ENCODE data around the gene GHDC.
A peak's percentile ranks its signal among the peaks of the same experiment; 100 is the strongest.
"Not testable (repeated sequence)": the region's sequence is repeated elsewhere in the genome, so short reads cannot be mapped to it uniquely, and the experiment has no call there.

GHDC gene

GRCh38 chr17:42230225-42230624 lies 35.9 kb upstream of the GHDC start:
- peak overlapping the region; percentile 1 for H3K27ac ChIP-seq (ENCODE audit: insufficient read depth, low read length, poor library complexity, severe bottlenecking)
- no peak for DNase-seq
- no peaks in the 10 kb centered on the region for H3K4me1 ChIP-seq (ENCODE audit: control insufficient read depth, insufficient read depth, low read length, poor library complexity, severe bottlenecking)
- no peak overlapping the region for H3K4me3 ChIP-seq (ENCODE audit: insufficient read depth, low read depth, low read length, poor library complexity, severe bottlenecking)
- no peaks in the 10 kb centered on the region for H3K27me3 ChIP-seq (replicated peaks; ENCODE audit: control insufficient read depth, insufficient read depth, low read length, poor library complexity, severe bottlenecking)
- H3K36me3 ChIP-seq (ENCODE audit: control insufficient read depth, insufficient read depth, low read length) = peaks cover 4% of the 10 kb centered on the region
- no peaks in the 10 kb centered on the region for H3K9me3 ChIP-seq (ENCODE audit: control insufficient read depth, low read length)

- H3K36me3 ChIP-seq (ENCODE audit: control insufficient read depth, insufficient read depth, low read length) = peaks cover 21% of the 10 kb centered on the region
- no peaks in the 10 kb centered on the region for H3K4me1 ChIP-seq (ENCODE audit: control insufficient read depth, insufficient read depth, low read length, poor library complexity, severe bottlenecking)
- no peak overlapping the region for H3K4me3 ChIP-seq (ENCODE audit: insufficient read depth, low read depth, low read length, poor library complexity, severe bottlenecking)
- no peaks in the 10 kb centered on the region for H3K9me3 ChIP-seq (ENCODE audit: control insufficient read depth, low read length)
- H3K27me3 ChIP-seq (replicated peaks; ENCODE audit: control insufficient read depth, insufficient read depth, low read length, poor library complexity, severe bottlenecking) = no peaks in the 10 kb centered on the region
- no peak for DNase-seq
- H3K27ac ChIP-seq (ENCODE audit: insufficient read depth, low read length, poor library complexity, severe bottlenecking) = no peak overlapping the region
These were observed 33.8 kb upstream of the GHDC start for GRCh38 chr17:42227849-42228700.

- Histone ChIP-seq H3K36me3 (ENCODE audit: control insufficient read depth, insufficient read depth, low read length) (peaks cover 30% of the 10 kb centered on the region), H3K27me3 (replicated peaks; ENCODE audit: control insufficient read depth, insufficient read depth, low read length, poor library complexity, severe bottlenecking) (no peaks in the 10 kb centered on the region), H3K27ac (ENCODE audit: insufficient read depth, low read length, poor library complexity, severe bottlenecking) (no peak overlapping the region), H3K9me3 (ENCODE audit: control insufficient read depth, low read length) (no peaks in the 10 kb centered on the region), H3K4me3 (ENCODE audit: insufficient read depth, low read depth, low read length, poor library complexity, severe bottlenecking) (no peak overlapping the region), H3K4me1 (ENCODE audit: control insufficient read depth, insufficient read depth, low read length, poor library complexity, severe bottlenecking) (peaks cover 5% of the 10 kb centered on the region)
- no peak for DNase-seq
These were observed 31.4 kb upstream of the GHDC start for GRCh38 chr17:42225646-42226045.

GRCh38 chr17:42224651-42225050 lies 30.4 kb upstream of the GHDC start:
- Histone ChIP-seq H3K27ac (ENCODE audit: insufficient read depth, low read length, poor library complexity, severe bottlenecking) (no peak overlapping the region), H3K9me3 (ENCODE audit: control insufficient read depth, low read length) (no peaks in the 10 kb centered on the region), H3K4me3 (ENCODE audit: insufficient read depth, low read depth, low read length, poor library complexity, severe bottlenecking) (no peak overlapping the region), H3K36me3 (ENCODE audit: control insufficient read depth, insufficient read depth, low read length) (peaks cover 38% of the 10 kb centered on the region), H3K4me1 (ENCODE audit: control insufficient read depth, insufficient read depth, low read length, poor library complexity, severe bottlenecking) (peaks cover 5% of the 10 kb centered on the region), H3K27me3 (replicated peaks; ENCODE audit: control insufficient read depth, insufficient read depth, low read length, poor library complexity, severe bottlenecking) (no peaks in the 10 kb centered on the region)
- no peak for DNase-seq

- Histone ChIP-seq H3K4me3 (ENCODE audit: insufficient read depth, low read depth, low read length, poor library complexity, severe bottlenecking) (no peak overlapping the region), H3K4me1 (ENCODE audit: control insufficient read depth, insufficient read depth, low read length, poor library complexity, severe bottlenecking) (peaks cover 5% of the 10 kb centered on the region), H3K27ac (ENCODE audit: insufficient read depth, low read length, poor library complexity, severe bottlenecking) (no peak overlapping the region), H3K9me3 (ENCODE audit: control insufficient read depth, low read length) (no peaks in the 10 kb centered on the region), H3K27me3 (replicated peaks; ENCODE audit: control insufficient read depth, insufficient read depth, low read length, poor library complexity, severe bottlenecking) (no peaks in the 10 kb centered on the region), H3K36me3 (ENCODE audit: control insufficient read depth, insufficient read depth, low read length) (peaks cover 53% of the 10 kb centered on the region)
- DNase-seq = peak; percentile 16 to 28 (median 21)
These were observed 27.8 kb upstream of the GHDC start for GRCh38 chr17:42221886-42222745.

- not testable (repeated sequence) for DNase-seq; H3K4me1 ChIP-seq (ENCODE audit: control insufficient read depth, insufficient read depth, low read length, poor library complexity, severe bottlenecking); H3K9me3 ChIP-seq (ENCODE audit: control insufficient read depth, low read length); H3K4me3 ChIP-seq (ENCODE audit: insufficient read depth, low read depth, low read length, poor library complexity, severe bottlenecking); H3K27ac ChIP-seq (ENCODE audit: insufficient read depth, low read length, poor library complexity, severe bottlenecking); H3K27me3 ChIP-seq (replicated peaks; ENCODE audit: control insufficient read depth, insufficient read depth, low read length, poor library complexity, severe bottlenecking)
- H3K36me3 ChIP-seq (ENCODE audit: control insufficient read depth, insufficient read depth, low read length) = peaks cover 71% of the 10 kb centered on the region
These were observed 25.0 kb upstream of the GHDC start for GRCh38 chr17:42219280-42219679.

- no peak overlapping the region for H3K27ac ChIP-seq (ENCODE audit: insufficient read depth, low read length, poor library complexity, severe bottlenecking)
- no peak for DNase-seq
- H3K27me3 ChIP-seq (replicated peaks; ENCODE audit: control insufficient read depth, insufficient read depth, low read length, poor library complexity, severe bottlenecking) = no peaks in the 10 kb centered on the region
- no peak overlapping the region for H3K4me3 ChIP-seq (ENCODE audit: insufficient read depth, low read depth, low read length, poor library complexity, severe bottlenecking)
- H3K9me3 ChIP-seq (ENCODE audit: control insufficient read depth, low read length) = no peaks in the 10 kb centered on the region
- peaks cover 84% of the 10 kb centered on the region for H3K36me3 ChIP-seq (ENCODE audit: control insufficient read depth, insufficient read depth, low read length)
- H3K4me1 ChIP-seq (ENCODE audit: control insufficient read depth, insufficient read depth, low read length, poor library complexity, severe bottlenecking) = no peaks in the 10 kb centered on the region
These were observed 19.9 kb upstream of the GHDC start for GRCh38 chr17:42214156-42214555.

- DNase-seq = no peak
- Histone ChIP-seq H3K4me3 (ENCODE audit: insufficient read depth, low read depth, low read length, poor library complexity, severe bottlenecking) (no peak overlapping the region), H3K36me3 (ENCODE audit: control insufficient read depth, insufficient read depth, low read length) (peaks cover 83% of the 10 kb centered on the region), H3K4me1 (ENCODE audit: control insufficient read depth, insufficient read depth, low read length, poor library complexity, severe bottlenecking) (no peaks in the 10 kb centered on the region), H3K27ac (ENCODE audit: insufficient read depth, low read length, poor library complexity, severe bottlenecking) (no peak overlapping the region), H3K27me3 (replicated peaks; ENCODE audit: control insufficient read depth, insufficient read depth, low read length, poor library complexity, severe bottlenecking) (no peaks in the 10 kb centered on the region), H3K9me3 (ENCODE audit: control insufficient read depth, low read length) (no peaks in the 10 kb centered on the region)
These were observed 18.1 kb upstream of the GHDC start for GRCh38 chr17:42212382-42212781.

GRCh38 chr17:42211921-42212341 lies 17.6 kb upstream of the GHDC start:
- not testable (repeated sequence) for H3K27ac ChIP-seq (ENCODE audit: insufficient read depth, low read length, poor library complexity, severe bottlenecking)

GRCh38 chr17:42210046-42210445 lies 15.8 kb upstream of the GHDC start:
- Histone ChIP-seq H3K27me3 (replicated peaks; ENCODE audit: control insufficient read depth, insufficient read depth, low read length, poor library complexity, severe bottlenecking) (no peaks in the 10 kb centered on the region), H3K36me3 (ENCODE audit: control insufficient read depth, insufficient read depth, low read length) (peaks cover 76% of the 10 kb centered on the region), H3K4me1 (ENCODE audit: control insufficient read depth, insufficient read depth, low read length, poor library complexity, severe bottlenecking) (no peaks in the 10 kb centered on the region), H3K27ac (ENCODE audit: insufficient read depth, low read length, poor library complexity, severe bottlenecking) (no peak overlapping the region), H3K4me3 (ENCODE audit: insufficient read depth, low read depth, low read length, poor library complexity, severe bottlenecking) (no peak overlapping the region), H3K9me3 (ENCODE audit: control insufficient read depth, low read length) (no peaks in the 10 kb centered on the region)
- DNase-seq = no peak

More at GRCh38 chr17:42211921-42212341, 17.6 kb upstream of the GHDC start:
- H3K9me3 ChIP-seq (ENCODE audit: control insufficient read depth, low read length); H3K27me3 ChIP-seq (replicated peaks; ENCODE audit: control insufficient read depth, insufficient read depth, low read length, poor library complexity, severe bottlenecking); H3K4me3 ChIP-seq (ENCODE audit: insufficient read depth, low read depth, low read length, poor library complexity, severe bottlenecking); H3K4me1 ChIP-seq (ENCODE audit: control insufficient read depth, insufficient read depth, low read length, poor library complexity, severe bottlenecking); DNase-seq: not testable (repeated sequence)
- H3K36me3 ChIP-seq (ENCODE audit: control insufficient read depth, insufficient read depth, low read length) = peaks cover 81% of the 10 kb centered on the region

Measured in effector memory CD4-positive, alpha-beta T cell (primary cell).